Tibial nerve (tissue), 4 donors: ENCODE measurements around the gene ATOH8.

Source experiments
- EP300 ChIP-seq, 2 donors: sonication (generic); formaldehyde crosslinking; IDR thresholded peaks; one replicate each; pipeline ENCODE4 v1.6.1; 2017; ENCODE audit warnings: antibody characterized with exemption in 2 of 2, mild to moderate bottlenecking in 1 of 2
- POLR2A ChIP-seq, 2 donors: fragments of 450-650 bp; IDR thresholded peaks; one replicate each; pipeline ENCODE4 v1.6.1; 2017; ENCODE audit warnings: antibody characterized with exemption in 2 of 2, mild to moderate bottlenecking in 2 of 2, moderate library complexity in 2 of 2
- TF ChIP-seq, protein P1 (sequence below), 5 experiments: fragments of 200-600 bp in 3 of 5; fragments of 450-650 bp in 2 of 5; sonication (generic) in 3 of 5; IDR thresholded peaks; one replicate each; pipeline ENCODE4 v1.5.1; 2016 to 2019; ENCODE audit warnings: antibody characterized with exemption in 5 of 5, mild to moderate bottlenecking in 3 of 5, moderate library complexity in 2 of 5

DNA sequence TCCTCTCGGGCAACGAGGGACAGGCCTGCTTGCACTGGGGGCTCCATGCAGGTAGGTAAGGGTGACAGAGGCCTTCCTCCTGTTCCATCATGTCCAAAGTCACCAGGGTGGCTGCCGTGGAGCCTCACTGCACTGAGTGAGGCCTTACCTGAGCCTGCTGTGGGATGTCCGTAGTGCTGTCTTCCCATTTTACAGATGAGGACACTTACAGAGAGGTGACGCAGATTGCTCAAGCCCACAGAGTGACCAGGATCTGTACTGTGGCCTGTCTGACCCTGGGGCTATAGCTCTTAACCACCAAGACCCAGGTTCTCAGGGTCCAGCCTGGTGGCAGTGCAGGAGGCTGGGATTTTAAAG, 5.4 kb downstream of the ATOH8 start:
- TF ChIP-seq POLR2A (IDR thresholded peaks at IDR 0.05) (no peak), EP300 (IDR thresholded peaks at IDR 0.05) (no peak)
- TF ChIP-seq, protein P1, sequence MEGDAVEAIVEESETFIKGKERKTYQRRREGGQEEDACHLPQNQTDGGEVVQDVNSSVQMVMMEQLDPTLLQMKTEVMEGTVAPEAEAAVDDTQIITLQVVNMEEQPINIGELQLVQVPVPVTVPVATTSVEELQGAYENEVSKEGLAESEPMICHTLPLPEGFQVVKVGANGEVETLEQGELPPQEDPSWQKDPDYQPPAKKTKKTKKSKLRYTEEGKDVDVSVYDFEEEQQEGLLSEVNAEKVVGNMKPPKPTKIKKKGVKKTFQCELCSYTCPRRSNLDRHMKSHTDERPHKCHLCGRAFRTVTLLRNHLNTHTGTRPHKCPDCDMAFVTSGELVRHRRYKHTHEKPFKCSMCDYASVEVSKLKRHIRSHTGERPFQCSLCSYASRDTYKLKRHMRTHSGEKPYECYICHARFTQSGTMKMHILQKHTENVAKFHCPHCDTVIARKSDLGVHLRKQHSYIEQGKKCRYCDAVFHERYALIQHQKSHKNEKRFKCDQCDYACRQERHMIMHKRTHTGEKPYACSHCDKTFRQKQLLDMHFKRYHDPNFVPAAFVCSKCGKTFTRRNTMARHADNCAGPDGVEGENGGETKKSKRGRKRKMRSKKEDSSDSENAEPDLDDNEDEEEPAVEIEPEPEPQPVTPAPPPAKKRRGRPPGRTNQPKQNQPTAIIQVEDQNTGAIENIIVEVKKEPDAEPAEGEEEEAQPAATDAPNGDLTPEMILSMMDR (IDR thresholded peaks at IDR 0.05) = no peak
